ENCODE data around the gene PXK. TPM values are rescaled to one million over a fixed set of nuclear protein-coding genes. Genes with fewer than 3 reads are reported as not detected.

The PXK gene
- total and polyA plus RNA-seq, 10 of the 15 experiments (the other 5 are each of a cell fraction or from before 2014, with no cell fraction given), result 8.4 to 38.0 (median 27.6) TPM

DNA sequence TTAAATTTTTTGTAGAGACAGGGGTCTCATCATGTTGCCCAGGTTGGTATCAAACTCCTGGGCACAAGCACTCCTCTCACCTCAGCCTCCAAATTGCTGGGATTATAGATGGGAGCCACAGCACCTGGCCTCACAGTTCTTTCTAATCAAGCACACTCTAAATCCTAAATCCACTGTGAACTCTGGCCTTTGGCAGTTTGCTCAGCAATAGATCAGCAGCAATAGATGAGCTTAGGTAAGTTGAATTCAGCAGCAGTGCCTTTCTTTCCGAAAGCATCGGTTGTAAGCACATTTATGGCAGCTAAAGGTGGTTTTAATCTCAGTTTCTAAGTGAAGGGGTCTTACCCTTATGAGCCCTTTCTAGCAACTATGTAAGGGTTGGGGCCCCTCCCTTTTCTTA is 84.4 kb downstream of the PXK start:
- no peaks in the 10 kb centered on the region for H3K9me3 ChIP-seq (replicated peaks; ENCODE audit: control insufficient read depth, insufficient read depth, low read length)
- H3K4me1 ChIP-seq (ENCODE audit: control insufficient read depth, insufficient read depth, low read length), result peaks cover 24% of the 10 kb centered on the region
- in situ Hi-C loops (cut with MboI) (no loop called here), intact Hi-C loops (cut with micrococcal nuclease; ENCODE audit: unreplicated experiment) (no loop called here)
- DNase-seq (ENCODE audit: low read depth, low spot score) (no peak), ATAC-seq (no peak), FAIRE-seq (no peak)
- H4K20me1 ChIP-seq (ENCODE audit: control insufficient read depth, insufficient read depth), result no peaks in the 10 kb centered on the region
- POLR2A ChIA-PET, result no interaction called here
- no TSS peak for BruUV-seq (replicated peaks)
- no peak overlapping the region for H2AFZ ChIP-seq (ENCODE audit: control insufficient read depth, low read depth, low read length)
- no peak overlapping the region for H3K4me3 ChIP-seq
- H3K4me2 ChIP-seq (ENCODE audit: control insufficient read depth, insufficient read depth), result no peak overlapping the region
- TF ChIP-seq IKZF1 (conservative IDR thresholded peaks at IDR 0.05), result no peak
- TF ChIP-seq SMARCA5 (IDR thresholded peaks at IDR 0.05), result no peak
- no peak for TF ChIP-seq POLR2AphosphoS2 (IDR thresholded peaks at IDR 0.05; ENCODE audit: low read depth, low read length)
- TF ChIP-seq, protein P1, sequence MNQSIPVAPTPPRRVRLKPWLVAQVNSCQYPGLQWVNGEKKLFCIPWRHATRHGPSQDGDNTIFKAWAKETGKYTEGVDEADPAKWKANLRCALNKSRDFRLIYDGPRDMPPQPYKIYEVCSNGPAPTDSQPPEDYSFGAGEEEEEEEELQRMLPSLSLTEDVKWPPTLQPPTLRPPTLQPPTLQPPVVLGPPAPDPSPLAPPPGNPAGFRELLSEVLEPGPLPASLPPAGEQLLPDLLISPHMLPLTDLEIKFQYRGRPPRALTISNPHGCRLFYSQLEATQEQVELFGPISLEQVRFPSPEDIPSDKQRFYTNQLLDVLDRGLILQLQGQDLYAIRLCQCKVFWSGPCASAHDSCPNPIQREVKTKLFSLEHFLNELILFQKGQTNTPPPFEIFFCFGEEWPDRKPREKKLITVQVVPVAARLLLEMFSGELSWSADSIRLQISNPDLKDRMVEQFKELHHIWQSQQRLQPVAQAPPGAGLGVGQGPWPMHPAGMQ (IDR thresholded peaks at IDR 0.05; ENCODE audit: borderline replicate concordance), result no peak
- TF ChIP-seq NFXL1 (IDR thresholded peaks at IDR 0.05; ENCODE audit: borderline replicate concordance), result no peak
- TF ChIP-seq EGR1 (IDR thresholded peaks at IDR 0.05; ENCODE audit: borderline replicate concordance in 1 of 2, low read depth in 2 of 2, low read length in 2 of 2), result no peak
- no peak for TF ChIP-seq POLR2AphosphoS5 (IDR thresholded peaks at IDR 0.05; ENCODE audit: low read length)
- no peak for TF ChIP-seq YBX1 (IDR thresholded peaks at IDR 0.05)
- no peak for TF ChIP-seq BRCA1 (IDR thresholded peaks at IDR 0.05; ENCODE audit: low read depth, low read length)
- TF ChIP-seq RUNX3 (IDR thresholded peaks at IDR 0.05; ENCODE audit: low read length), result no peak
- TF ChIP-seq SIN3A (IDR thresholded peaks at IDR 0.05; ENCODE audit: low read depth, low read length), result no peak
- TF ChIP-seq, protein P2, sequence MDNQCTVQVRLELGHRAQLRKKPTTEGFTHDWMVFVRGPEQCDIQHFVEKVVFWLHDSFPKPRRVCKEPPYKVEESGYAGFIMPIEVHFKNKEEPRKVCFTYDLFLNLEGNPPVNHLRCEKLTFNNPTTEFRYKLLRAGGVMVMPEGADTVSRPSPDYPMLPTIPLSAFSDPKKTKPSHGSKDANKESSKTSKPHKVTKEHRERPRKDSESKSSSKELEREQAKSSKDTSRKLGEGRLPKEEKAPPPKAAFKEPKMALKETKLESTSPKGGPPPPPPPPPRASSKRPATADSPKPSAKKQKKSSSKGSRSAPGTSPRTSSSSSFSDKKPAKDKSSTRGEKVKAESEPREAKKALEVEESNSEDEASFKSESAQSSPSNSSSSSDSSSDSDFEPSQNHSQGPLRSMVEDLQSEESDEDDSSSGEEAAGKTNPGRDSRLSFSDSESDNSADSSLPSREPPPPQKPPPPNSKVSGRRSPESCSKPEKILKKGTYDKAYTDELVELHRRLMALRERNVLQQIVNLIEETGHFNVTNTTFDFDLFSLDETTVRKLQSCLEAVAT (IDR thresholded peaks at IDR 0.05), result no peak
- no peak overlapping the region for H3K27ac ChIP-seq (ENCODE audit: control insufficient read depth, insufficient read depth)
- SMC1A ChIA-PET (ENCODE audit: uncharacterized antibody, unreplicated experiment), result interaction anchor here (0.8 to 7.5 kb wide), 8 partner anchors 16 to 109 kb away, joined by 3 to 81 read pairs (median 10); partner anchors contain the start of genes HTD2, PDHB, PXK and RPP14
- WGBS (ENCODE audit: insufficient coverage, insufficient replicate concordance, low lambda C conversion rate, missing lambda C conversion rate), result 93% methylated on average over 2 of the region's 2 CpGs
- H3K27me3 ChIP-seq (replicated peaks in 1 of 2; ENCODE audit: control insufficient read depth in 2 of 2, insufficient read depth in 2 of 2, low read length in 1 of 2), result no peaks in the 10 kb centered on the region
- H3K79me2 ChIP-seq (ENCODE audit: control insufficient read depth, insufficient read depth, low read length), result no peaks in the 10 kb centered on the region
- H3K36me3 ChIP-seq (ENCODE audit: control insufficient read depth in 2 of 2, insufficient read depth in 2 of 2, low read length in 1 of 2), result peaks cover 3 to 4% of the 10 kb centered on the region in 2 experiments; a peak in 2 of 4 replicates
- RAD21 ChIA-PET (ENCODE audit: unreplicated experiment), result interaction anchor here (0.8 to 2.9 kb wide), 3 partner anchors 65 to 229 kb away, joined by 3 to 35 read pairs (median 3); no protein-coding TSS in a partner anchor
- CTCF ChIA-PET, result interaction anchor here (0.6 to 5.9 kb wide), 9 partner anchors 13 to 233 kb away, joined by 3 to 112 read pairs (median 9); partner anchors contain the start of genes HTD2, PXK and RPP14
- no peak overlapping the region for H3K9ac ChIP-seq (ENCODE audit: control insufficient read depth, insufficient read depth, low read length)
